Vagina (tissue), 2 donors: ENCODE data around the gene NFASC.

Experiments
- POLR2A ChIP-seq, 2 donors: fragments of 450-650 bp; IDR thresholded peaks; one replicate each; pipeline ENCODE4 v1.6.1; 2017; ENCODE audit warnings: antibody characterized with exemption in 2 of 2, mild to moderate bottlenecking in 2 of 2, moderate library complexity in 2 of 2
- TF ChIP-seq, protein P1 (sequence below), 3 experiments: fragments of 450-650 bp in 2 of 3; fragments of 200-600 bp in 1 of 3; sonication (generic) in 1 of 3; IDR thresholded peaks; one replicate each; pipeline ENCODE4 v1.5.1; 2017 to 2019; ENCODE audit warnings: antibody characterized with exemption in 3 of 3, mild to moderate bottlenecking in 2 of 3, moderate library complexity in 2 of 3

DNA sequence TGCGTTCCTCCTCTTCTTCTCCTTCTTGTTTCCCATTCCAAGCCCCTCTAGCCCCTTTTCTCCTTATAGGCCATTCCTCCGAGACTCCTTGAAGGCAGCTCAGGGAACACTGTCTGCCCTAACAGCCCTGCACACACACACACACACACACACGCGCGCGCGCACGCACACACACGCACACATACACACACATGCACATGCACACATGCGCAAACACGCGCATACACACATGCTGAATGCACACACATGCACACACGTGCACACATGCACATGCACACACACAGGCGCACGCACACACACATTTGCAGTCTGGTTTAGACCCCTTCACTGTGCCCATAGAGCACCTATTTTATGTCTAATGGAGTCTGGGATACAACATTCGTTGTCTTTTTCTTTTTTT lies 154.6 kb downstream of the NFASC start:
- TF ChIP-seq, protein P1, sequence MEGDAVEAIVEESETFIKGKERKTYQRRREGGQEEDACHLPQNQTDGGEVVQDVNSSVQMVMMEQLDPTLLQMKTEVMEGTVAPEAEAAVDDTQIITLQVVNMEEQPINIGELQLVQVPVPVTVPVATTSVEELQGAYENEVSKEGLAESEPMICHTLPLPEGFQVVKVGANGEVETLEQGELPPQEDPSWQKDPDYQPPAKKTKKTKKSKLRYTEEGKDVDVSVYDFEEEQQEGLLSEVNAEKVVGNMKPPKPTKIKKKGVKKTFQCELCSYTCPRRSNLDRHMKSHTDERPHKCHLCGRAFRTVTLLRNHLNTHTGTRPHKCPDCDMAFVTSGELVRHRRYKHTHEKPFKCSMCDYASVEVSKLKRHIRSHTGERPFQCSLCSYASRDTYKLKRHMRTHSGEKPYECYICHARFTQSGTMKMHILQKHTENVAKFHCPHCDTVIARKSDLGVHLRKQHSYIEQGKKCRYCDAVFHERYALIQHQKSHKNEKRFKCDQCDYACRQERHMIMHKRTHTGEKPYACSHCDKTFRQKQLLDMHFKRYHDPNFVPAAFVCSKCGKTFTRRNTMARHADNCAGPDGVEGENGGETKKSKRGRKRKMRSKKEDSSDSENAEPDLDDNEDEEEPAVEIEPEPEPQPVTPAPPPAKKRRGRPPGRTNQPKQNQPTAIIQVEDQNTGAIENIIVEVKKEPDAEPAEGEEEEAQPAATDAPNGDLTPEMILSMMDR (IDR thresholded peaks at IDR 0.05): no peak
- TF ChIP-seq POLR2A (IDR thresholded peaks at IDR 0.05): no peak
